ENCODE measurements around the gene SPPL2B. TPM values are rescaled to one million over a fixed set of nuclear protein-coding genes. Genes with fewer than 3 reads are reported as not detected.
A peak's percentile ranks its signal among the peaks of the same experiment; 100 is the strongest.
"Not testable (repeated sequence)": the region's sequence is repeated elsewhere in the genome, so short reads cannot be mapped to it uniquely, and the experiment has no call there.

Gene SPPL2B
- total RNA-seq, 2 donors from 2014 or later: 52.0 to 55.3 TPM

- peaks cover 13 to 16% of the 10 kb centered on the region in 2 donors for H3K36me3 Mint-ChIP-seq (ENCODE audit: insufficient read depth in 2 of 2)
- H3K4me3 Mint-ChIP-seq: no peak overlapping the region
- DNase-seq: no peak
- H3K9me3 Mint-ChIP-seq: peaks cover 8 to 14% of the 10 kb centered on the region in 2 donors
- no peak overlapping the region for H3K27ac Mint-ChIP-seq
- H3K4me1 Mint-ChIP-seq (ENCODE audit: low read depth): no peaks in the 10 kb centered on the region
- ATAC-seq (replicated peaks in 1 of 2): no peak
- no peaks in the 10 kb centered on the region for H3K27me3 Mint-ChIP-seq (ENCODE audit: low read depth)
Observed at GRCh38 chr19:2382530-2383222, 54.2 kb downstream of the SPPL2B start.

GRCh38 chr19:2385053-2385721, 56.7 kb downstream of the SPPL2B start:
- Mint-ChIP-seq H3K9me3 (peaks cover 4% of the 10 kb centered on the region in 2 donors), H3K36me3 (ENCODE audit: insufficient read depth in 2 of 2) (peaks cover 4 to 5% of the 10 kb centered on the region in 2 donors), H3K4me1 (ENCODE audit: low read depth) (no peaks in the 10 kb centered on the region), H3K4me3 (no peak overlapping the region), H3K27ac (no peak overlapping the region), H3K27me3 (ENCODE audit: low read depth) (no peaks in the 10 kb centered on the region)
- DNase-seq (no peak), ATAC-seq (replicated peaks in 1 of 2) (no peak)

GRCh38 chr19:2387367-2388288, 59.1 kb downstream of the SPPL2B start:
- Mint-ChIP-seq H3K27ac (no peak overlapping the region), H3K4me1 (ENCODE audit: low read depth) (peaks cover 9% of the 10 kb centered on the region), H3K4me3 (no peak overlapping the region), H3K36me3 (ENCODE audit: insufficient read depth in 2 of 2) (no peaks in the 10 kb centered on the region), H3K9me3 (no peaks in the 10 kb centered on the region), H3K27me3 (ENCODE audit: low read depth) (peaks cover 6% of the 10 kb centered on the region)
- no peak for DNase-seq
- no peak for ATAC-seq (replicated peaks in 1 of 2)

GRCh38 chr19:2389594-2389993, 61.1 kb downstream of the SPPL2B start:
- no peaks in the 10 kb centered on the region for H3K9me3 Mint-ChIP-seq
- H3K4me1 Mint-ChIP-seq (ENCODE audit: low read depth): peaks cover 9% of the 10 kb centered on the region
- no peak for ATAC-seq (replicated peaks in 1 of 2)
- no peak overlapping the region for H3K27ac Mint-ChIP-seq
- H3K4me3 Mint-ChIP-seq: no peak overlapping the region
- peaks cover 6% of the 10 kb centered on the region for H3K27me3 Mint-ChIP-seq (ENCODE audit: low read depth)
- no peak for DNase-seq
- no peaks in the 10 kb centered on the region for H3K36me3 Mint-ChIP-seq (ENCODE audit: insufficient read depth in 2 of 2)

GRCh38 chr19:2391118-2391725, 62.7 kb downstream of the SPPL2B start:
- DNase-seq (peak; percentile 33 to 35), ATAC-seq (replicated peaks in 1 of 2) (peak; percentile 49 to 57)
- Mint-ChIP-seq H3K4me1 (ENCODE audit: low read depth) (peaks cover 9% of the 10 kb centered on the region), H3K4me3 (no peak overlapping the region), H3K27me3 (ENCODE audit: low read depth) (peaks cover 6% of the 10 kb centered on the region), H3K36me3 (ENCODE audit: insufficient read depth in 2 of 2) (no peaks in the 10 kb centered on the region), H3K27ac (no peak overlapping the region), H3K9me3 (no peaks in the 10 kb centered on the region)

GRCh38 chr19:2392366-2392765, 63.9 kb downstream of the SPPL2B start:
- Mint-ChIP-seq H3K36me3 (ENCODE audit: insufficient read depth in 2 of 2) (no peaks in the 10 kb centered on the region), H3K4me3 (no peak overlapping the region), H3K9me3 (no peaks in the 10 kb centered on the region), H3K27ac (no peak overlapping the region), H3K27me3 (ENCODE audit: low read depth) (peaks cover 6% of the 10 kb centered on the region), H3K4me1 (ENCODE audit: low read depth) (peaks cover 9% of the 10 kb centered on the region)
- DNase-seq (no peak), ATAC-seq (replicated peaks in 1 of 2) (no peak)

GRCh38 chr19:2392899-2393298, 64.4 kb downstream of the SPPL2B start:
- not testable (repeated sequence) for H3K4me1 Mint-ChIP-seq (ENCODE audit: low read depth); H3K27me3 Mint-ChIP-seq (ENCODE audit: low read depth); H3K36me3 Mint-ChIP-seq (ENCODE audit: insufficient read depth in 2 of 2); ATAC-seq (replicated peaks in 1 of 2); H3K9me3 Mint-ChIP-seq; H3K4me3 Mint-ChIP-seq; DNase-seq; H3K27ac Mint-ChIP-seq

- Mint-ChIP-seq H3K36me3 (ENCODE audit: insufficient read depth in 2 of 2) (no peaks in the 10 kb centered on the region), H3K4me3 (peak overlapping the region in 1 of 2 donors; percentile 63), H3K27ac (no peak overlapping the region), H3K27me3 (ENCODE audit: low read depth) (peaks cover 6% of the 10 kb centered on the region), H3K4me1 (ENCODE audit: low read depth) (peaks cover 9% of the 10 kb centered on the region), H3K9me3 (no peaks in the 10 kb centered on the region)
- ATAC-seq (replicated peaks in 1 of 2) (no peak), DNase-seq (no peak)
Observed at GRCh38 chr19:2394054-2394441, 65.6 kb downstream of the SPPL2B start.

- Mint-ChIP-seq H3K4me3 (peak overlapping the region; percentile 37 to 54), H3K9me3 (no peaks in the 10 kb centered on the region), H3K36me3 (ENCODE audit: insufficient read depth in 2 of 2) (no peaks in the 10 kb centered on the region), H3K4me1 (ENCODE audit: low read depth) (peaks cover 9% of the 10 kb centered on the region), H3K27ac (no peak overlapping the region), H3K27me3 (ENCODE audit: low read depth) (peaks cover 6% of the 10 kb centered on the region)
- ATAC-seq (replicated peaks in 1 of 2) (no peak), DNase-seq (no peak)
Observed at GRCh38 chr19:2394442-2395292, 66.2 kb downstream of the SPPL2B start.

GRCh38 chr19:2395293-2395829, 66.9 kb downstream of the SPPL2B start:
- H3K4me3 Mint-ChIP-seq; H3K27ac Mint-ChIP-seq; DNase-seq; H3K27me3 Mint-ChIP-seq (ENCODE audit: low read depth); H3K4me1 Mint-ChIP-seq (ENCODE audit: low read depth); ATAC-seq (replicated peaks in 1 of 2); H3K9me3 Mint-ChIP-seq; H3K36me3 Mint-ChIP-seq (ENCODE audit: insufficient read depth in 2 of 2): not testable (repeated sequence)

- not testable (repeated sequence) for ATAC-seq (replicated peaks in 1 of 2); H3K27ac Mint-ChIP-seq; H3K4me1 Mint-ChIP-seq (ENCODE audit: low read depth); H3K9me3 Mint-ChIP-seq; H3K36me3 Mint-ChIP-seq (ENCODE audit: insufficient read depth in 2 of 2); H3K4me3 Mint-ChIP-seq; DNase-seq; H3K27me3 Mint-ChIP-seq (ENCODE audit: low read depth)
Observed at GRCh38 chr19:2397173-2397572, 68.7 kb downstream of the SPPL2B start.

- no peak for DNase-seq
- no peak for ATAC-seq (replicated peaks in 1 of 2)
- Mint-ChIP-seq H3K36me3 (ENCODE audit: insufficient read depth in 2 of 2) (no peaks in the 10 kb centered on the region), H3K4me3 (no peak overlapping the region), H3K27me3 (ENCODE audit: low read depth) (no peaks in the 10 kb centered on the region), H3K4me1 (ENCODE audit: low read depth) (no peaks in the 10 kb centered on the region), H3K9me3 (no peaks in the 10 kb centered on the region), H3K27ac (no peak overlapping the region)
Observed at GRCh38 chr19:2398735-2399305, 70.3 kb downstream of the SPPL2B start.
